NOMO-1 (cell line): ENCODE measurements around the gene IP6K1.
"Not testable (repeated sequence)": the region's sequence is repeated elsewhere in the genome, so short reads cannot be mapped to it uniquely, and the experiment has no call there.

Experiments used
- DNase-seq, 2 experiments: peaks; one replicate each; lab custom pipeline; 2025; ENCODE audit not compliant: unreplicated experiment in 2 of 2; lab: John Stamatoyannopoulos, UW

The IP6K1 gene

GRCh38 chr3:49694409-49695070 lies 91.8 kb downstream of the IP6K1 start:
- not testable (repeated sequence) for DNase-seq

GRCh38 chr3:49691481-49691880 lies 94.9 kb downstream of the IP6K1 start:
- not testable (repeated sequence) for DNase-seq

GRCh38 chr3:49690856-49691255 lies 95.5 kb downstream of the IP6K1 start:
- DNase-seq, result not testable (repeated sequence)

- not testable (repeated sequence) for DNase-seq
Measured at GRCh38 chr3:49689908-49690624, 96.3 kb downstream of the IP6K1 start.

- no peak for DNase-seq
Measured at GRCh38 chr3:49689046-49689907, 97.1 kb downstream of the IP6K1 start, which contains the start of the genes MST1 and RNF123. Gene MST1, minus strand, starts transcription at chr3:49689474. Its CDS starts 783 bp downstream, at chr3:49688691. Gene RNF123, plus strand, starts transcription at chr3:49689557. Its CDS starts 1,609 bp downstream, at chr3:49691166.

GRCh38 chr3:49688338-49689045 lies 97.8 kb downstream of the IP6K1 start:
- DNase-seq, result not testable (repeated sequence)

GRCh38 chr3:49687424-49687795 lies 98.9 kb downstream of the IP6K1 start:
- not testable (repeated sequence) for DNase-seq

- DNase-seq, result not testable (repeated sequence)
Measured at GRCh38 chr3:49686769-49687423, 99.4 kb downstream of the IP6K1 start.

- DNase-seq, result not testable (repeated sequence)
Measured at GRCh38 chr3:49686346-49686745, 100.0 kb downstream of the IP6K1 start.

- not testable (repeated sequence) for DNase-seq
Measured at GRCh38 chr3:49685846-49686245, 100.5 kb downstream of the IP6K1 start.

- not testable (repeated sequence) for DNase-seq
Measured at GRCh38 chr3:49685103-49685502, 101.2 kb downstream of the IP6K1 start.

GRCh38 chr3:49684453-49684852 lies 101.9 kb downstream of the IP6K1 start:
- not testable (repeated sequence) for DNase-seq

GRCh38 chr3:49683162-49683561 lies 103.2 kb downstream of the IP6K1 start:
- DNase-seq, result no peak

- DNase-seq, result no peak
Measured at GRCh38 chr3:49681543-49681942, 104.8 kb downstream of the IP6K1 start.

GRCh38 chr3:49681232-49681522 lies 105.2 kb downstream of the IP6K1 start:
- no peak for DNase-seq

- no peak for DNase-seq
Measured at GRCh38 chr3:49680493-49681231, 105.7 kb downstream of the IP6K1 start.

GRCh38 chr3:49675912-49676311 lies 110.4 kb downstream of the IP6K1 start:
- no peak for DNase-seq

GRCh38 chr3:49674497-49674983 lies 111.8 kb downstream of the IP6K1 start:
- DNase-seq, result no peak
